ENCODE data around the gene PLLP. TPM values are rescaled to one million over a fixed set of nuclear protein-coding genes. Genes with fewer than 3 reads are reported as not detected.
"Not testable (repeated sequence)": the region's sequence is repeated elsewhere in the genome, so short reads cannot be mapped to it uniquely, and the experiment has no call there.

Gene PLLP
- total RNA-seq, 1 donor from 2014 or later, result 1.9 TPM

DNA sequence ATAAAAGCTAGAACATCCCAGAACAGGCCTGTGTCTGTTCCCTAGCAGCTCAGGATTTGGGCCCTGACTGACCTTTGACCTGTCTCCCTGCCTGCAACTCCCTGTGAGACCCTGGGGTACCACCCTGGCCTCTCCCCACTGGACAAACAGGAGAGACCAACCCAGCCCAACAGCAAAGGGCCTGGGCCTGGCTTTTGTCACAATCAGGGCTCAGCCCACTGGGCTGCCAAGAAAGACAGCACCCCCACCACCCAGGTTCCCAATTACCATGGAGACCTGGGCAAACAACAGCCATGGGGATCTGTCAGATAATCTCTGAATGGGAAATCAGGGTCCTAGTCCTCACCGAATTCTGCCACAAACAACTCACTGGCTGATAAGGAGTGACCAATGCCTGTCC, 11.1 kb downstream of the PLLP start:
- no peak for DNase-seq

DNA sequence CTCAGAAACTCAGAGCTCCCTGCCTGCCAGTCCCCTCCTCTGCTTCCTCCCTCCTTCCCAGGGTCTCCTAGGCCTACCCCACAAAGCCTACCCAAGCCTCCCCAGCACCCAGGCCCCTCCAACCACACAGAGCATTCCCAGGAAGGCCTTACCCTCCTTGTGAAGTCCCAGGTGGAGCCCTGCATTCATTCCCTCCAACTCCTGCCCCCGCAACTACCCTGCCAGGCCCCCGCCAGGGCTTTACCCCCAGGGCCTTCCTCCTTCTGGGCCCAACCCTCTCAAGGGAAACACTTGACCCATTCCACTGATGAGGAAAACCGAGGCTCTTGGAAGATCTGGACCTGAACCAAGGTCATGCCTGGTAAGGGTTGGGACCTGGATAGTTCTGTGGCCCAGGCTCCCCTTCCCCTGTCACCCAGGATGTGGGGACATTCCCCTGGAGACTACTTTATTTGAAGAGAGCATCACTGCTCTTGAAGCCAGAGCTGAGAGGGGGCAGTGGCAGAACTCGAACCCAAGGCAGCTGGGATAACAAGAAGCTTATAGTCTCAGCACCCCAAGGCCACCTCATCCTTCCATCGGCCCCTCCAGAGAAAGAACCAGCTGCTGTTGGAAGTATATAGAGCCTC, 12.5 kb downstream of the PLLP start:
- no peak for DNase-seq

DNA sequence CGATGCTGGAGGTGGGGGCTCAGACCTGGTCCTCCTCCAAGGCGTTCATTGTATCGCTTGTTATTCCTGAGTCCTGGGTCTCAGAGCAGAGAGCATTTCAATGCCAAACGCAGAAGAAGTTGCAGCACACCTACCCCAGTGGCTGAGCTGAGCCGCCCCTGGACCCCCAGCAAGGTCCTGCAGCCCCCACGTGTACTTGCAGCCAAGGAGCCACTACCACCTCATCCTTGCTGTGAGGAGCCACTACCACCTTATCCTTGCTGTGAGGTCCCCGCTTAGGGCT, 13.5 kb downstream of the PLLP start:
- no peak for DNase-seq

DNA sequence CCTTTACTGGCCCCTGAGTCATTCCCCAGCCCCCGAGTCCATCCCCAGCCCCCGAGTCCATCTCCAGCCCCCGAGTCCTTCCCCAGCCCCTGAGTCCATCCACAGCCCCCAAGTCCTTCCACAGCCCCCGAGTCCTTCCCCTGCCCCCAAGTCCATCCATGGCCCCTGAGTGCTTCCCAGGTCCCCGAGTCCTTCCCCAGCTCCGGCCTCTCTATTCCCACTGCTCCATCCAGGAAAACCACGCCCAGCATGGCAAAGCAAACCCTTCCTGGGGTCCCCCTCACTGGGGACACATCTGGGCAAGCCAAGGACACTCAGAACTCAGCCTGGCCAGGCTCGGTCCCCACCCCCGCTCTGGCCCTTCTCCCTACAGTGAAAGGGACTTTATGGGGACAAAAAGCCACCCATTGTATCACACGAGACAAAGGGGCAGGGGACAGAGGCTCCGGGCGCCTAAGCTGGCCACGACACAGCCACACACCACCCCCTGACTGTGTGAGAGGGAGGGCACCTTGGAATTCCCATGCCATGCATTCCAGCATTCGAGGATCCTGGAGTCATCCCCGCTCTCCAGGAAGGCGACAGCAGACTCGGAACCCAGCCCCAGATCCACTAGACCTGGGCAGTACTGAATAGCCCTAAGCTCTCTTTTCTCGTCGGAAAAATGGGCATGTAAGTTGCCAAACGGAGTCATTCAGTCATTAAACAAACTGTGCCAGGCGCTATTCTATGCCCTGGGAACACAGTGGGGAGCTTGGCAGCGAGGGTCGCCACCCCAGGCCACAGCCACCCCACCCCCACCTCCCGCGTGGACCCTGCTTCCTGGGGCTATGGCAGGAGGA, 14.0 kb downstream of the PLLP start:
- DNase-seq, result no peak

DNA sequence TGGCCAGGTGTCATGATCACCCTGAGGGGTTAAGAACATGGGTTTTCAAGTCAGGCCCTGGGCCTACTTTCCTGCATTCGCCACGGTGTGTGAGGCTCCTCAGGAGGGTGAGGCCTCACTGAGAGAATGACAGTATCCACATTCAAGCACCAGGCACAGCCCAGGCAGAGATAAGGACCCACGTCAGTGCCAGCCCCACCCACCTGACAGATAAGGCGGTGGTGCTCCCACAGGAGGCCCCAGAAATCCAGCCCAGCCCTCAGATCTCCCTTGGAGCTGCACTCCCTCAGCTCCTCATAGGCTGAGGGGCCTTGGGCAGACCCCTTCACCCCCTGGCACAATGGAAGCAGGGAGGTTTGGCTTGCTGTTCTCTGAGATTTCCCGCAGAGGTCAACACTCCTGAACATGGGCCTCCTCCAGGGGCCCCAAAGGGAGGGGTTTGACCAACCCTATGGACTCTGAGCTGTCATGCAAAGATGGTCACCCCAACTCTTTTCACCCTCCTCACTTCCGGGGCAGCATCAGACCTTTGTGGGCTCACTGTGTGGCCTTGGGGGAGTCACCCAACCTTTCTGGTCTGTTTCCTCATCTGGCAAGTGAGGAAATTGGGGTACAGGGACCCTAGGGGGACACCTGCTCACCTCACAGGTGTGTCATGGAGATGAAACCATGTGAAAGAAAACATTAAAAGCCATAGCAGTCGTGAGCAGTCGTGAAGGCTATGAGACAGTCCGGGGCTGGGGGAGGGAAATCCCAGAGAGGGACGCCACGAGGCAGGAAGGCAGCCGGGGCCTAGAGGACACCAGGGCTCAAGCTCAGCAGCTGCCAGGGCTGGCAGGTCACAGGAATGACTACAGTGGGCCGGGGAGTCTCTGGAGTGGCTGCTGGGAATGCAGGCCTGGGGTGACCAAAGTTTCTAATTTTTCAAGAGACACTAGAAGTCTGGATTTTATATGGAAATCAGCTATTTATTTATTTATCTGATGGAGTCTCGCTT, 15.4 kb downstream of the PLLP start:
- DNase-seq, result no peak

DNA sequence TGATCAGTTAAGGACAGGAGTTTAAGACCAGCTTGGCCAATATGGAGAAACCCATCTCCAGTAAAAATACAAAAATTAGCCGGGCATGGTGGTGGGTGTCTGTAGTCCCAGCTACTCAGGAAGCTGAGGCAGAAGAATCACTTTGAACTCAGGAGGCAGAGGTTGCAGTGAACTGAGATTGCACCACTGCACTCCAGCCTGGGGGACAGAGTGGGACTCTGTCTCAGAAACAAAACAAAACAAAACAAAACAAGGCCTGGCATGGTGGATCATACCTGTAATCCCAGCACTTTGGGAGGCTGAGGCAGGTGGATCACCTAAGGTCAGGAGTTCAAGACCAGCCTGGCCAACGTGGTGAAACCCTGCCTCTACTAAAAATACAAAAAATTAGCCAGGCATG, 17.1 kb downstream of the PLLP start:
- not testable (repeated sequence) for DNase-seq

DNA sequence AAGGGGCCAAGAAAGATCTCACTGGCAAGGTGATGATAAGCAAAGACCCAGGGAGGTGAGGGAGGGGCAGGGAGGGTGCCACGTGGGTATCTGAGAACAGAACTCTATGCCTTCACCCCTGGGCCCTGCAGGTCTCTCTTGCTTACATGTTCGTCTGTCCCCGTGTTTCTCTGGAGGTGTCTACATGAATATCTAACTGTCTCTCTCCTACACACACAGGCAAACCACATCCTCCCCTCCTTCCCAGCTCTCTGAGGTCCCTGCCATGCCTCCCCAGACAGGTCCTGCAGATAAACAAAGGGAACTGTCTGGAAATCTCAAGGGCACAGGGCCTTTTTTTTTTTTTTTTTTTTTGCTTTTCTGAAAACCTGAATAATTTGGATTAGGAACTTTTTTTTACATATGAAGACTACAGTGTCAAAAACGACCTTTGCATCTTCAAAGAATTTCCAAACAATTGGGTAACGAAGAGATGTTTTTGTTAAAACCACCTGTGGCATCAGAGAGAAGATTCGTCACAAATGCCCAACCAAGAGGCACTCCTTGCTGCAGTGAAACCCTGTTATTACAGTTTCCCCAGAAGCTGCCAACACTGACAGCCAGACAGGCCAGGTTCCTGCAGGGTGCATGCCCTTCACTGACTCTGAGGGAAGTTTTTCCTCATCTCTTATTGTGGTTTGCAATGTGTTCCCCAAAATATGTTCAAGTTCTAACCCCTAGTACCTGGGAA, 17.8 kb downstream of the PLLP start:
- DNase-seq, result no peak

DNA sequence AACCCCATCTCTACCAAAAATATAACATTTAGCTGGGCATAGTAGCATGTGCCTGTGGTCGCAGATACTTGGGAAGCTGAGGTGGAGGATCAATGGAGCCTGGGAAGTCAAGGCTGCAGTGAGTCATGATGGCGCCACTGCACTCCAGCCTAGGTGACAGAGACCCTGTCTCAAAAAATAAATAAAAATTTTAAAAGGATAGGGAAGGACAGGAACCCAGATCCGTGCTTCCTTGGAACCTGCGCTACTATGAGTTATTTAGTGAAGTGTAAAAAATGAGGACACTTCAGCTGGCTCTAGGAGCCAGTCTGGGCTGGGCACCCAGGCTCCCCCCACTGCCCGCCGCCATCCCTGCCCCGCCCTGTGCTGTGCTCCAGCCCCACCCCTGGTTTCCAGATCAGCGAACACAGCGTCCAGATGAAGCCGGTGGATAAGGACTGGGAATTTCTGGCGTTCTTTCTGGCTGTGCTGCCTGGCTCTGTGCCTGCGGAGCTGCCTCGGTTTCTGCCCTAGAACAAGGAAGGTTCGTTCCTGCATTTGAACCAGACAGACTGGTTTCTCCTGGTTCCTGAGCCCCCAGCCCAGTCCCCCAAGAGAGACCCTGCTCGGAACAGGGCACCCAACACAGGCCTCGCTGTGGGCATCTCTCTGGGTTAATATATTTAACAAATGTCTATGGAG, 18.5 kb downstream of the PLLP start:
- DNase-seq, result no peak

DNA sequence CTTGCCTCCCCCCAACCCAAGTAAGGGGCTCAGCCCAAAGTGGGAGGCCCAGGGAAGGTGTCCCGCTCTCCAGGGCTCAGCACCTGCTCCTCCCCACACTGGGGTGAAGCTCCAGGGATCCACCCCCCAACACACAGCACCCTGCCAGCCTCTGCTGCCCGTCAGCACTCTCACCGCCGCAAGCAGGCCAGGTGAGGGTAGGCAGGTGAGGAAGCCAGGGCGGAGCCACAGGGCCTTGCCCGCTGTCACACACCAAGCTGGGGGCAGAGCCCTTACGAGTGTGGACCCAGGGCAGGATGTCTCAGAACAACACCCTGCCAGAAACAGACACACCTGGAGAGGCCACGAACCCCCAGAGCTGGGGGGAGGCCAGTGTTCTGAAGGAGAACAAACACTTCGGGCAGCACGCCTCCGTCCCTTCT, 19.5 kb downstream of the PLLP start:
- DNase-seq, result no peak

DNA sequence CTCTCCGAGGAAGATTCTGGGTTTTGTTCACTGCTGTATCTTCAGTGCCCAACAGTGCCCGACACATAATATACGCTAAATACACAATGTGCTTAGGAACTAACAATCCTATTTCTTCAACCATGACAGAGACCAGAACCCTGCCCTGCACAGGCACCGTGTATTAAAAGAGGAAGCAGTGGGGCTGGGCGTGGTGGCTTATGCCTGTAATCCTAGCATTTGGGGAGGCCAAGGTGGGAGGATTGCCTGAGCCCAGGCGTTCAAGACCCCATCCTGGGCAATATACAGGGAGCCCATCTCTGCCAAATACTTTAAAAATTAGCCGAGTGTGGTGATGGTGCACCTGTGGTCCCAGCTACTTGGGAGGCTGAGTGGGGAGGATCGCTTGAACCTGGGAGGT, 20.1 kb downstream of the PLLP start:
- no peak for DNase-seq

DNA sequence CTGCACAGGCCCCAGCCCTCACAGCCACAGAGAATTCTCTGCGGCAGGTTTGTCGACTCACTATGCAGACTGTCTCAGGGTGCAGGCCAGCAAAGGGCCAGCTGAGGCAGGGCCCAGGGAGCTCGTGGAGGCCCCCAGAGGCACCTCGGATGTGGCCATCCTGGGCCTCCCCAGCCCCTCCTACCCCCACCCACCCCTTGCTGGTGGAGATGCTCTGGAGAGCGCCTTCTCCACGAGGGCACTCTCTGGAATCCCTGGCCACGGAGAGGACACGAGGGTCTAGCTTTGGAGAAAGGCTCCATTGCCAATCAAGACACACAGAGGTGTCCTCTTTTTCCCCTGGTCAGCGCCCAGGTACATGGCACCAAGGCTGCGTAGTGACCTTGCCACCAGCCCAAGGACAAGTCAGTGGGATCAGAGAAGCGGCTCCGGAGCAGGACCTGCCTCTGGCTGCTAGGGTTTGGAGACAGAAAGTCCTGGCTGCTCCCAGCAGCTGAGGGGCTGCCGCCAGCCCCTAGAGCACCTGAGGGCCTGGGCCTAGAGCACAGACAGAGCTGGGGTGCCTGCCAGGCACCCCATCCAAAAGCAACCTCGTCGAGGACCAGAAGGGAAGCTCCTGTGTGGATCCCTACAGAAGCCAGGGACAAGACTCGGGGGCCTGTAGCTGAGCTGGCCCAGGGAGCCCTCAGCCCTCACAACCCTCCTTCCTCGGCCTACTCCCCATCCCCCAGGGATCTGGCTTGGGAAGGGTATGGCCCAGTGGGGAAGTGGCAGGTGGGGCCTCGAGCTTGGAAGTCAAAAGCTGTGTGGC, 20.7 kb downstream of the PLLP start:
- DNase-seq, result no peak

DNA sequence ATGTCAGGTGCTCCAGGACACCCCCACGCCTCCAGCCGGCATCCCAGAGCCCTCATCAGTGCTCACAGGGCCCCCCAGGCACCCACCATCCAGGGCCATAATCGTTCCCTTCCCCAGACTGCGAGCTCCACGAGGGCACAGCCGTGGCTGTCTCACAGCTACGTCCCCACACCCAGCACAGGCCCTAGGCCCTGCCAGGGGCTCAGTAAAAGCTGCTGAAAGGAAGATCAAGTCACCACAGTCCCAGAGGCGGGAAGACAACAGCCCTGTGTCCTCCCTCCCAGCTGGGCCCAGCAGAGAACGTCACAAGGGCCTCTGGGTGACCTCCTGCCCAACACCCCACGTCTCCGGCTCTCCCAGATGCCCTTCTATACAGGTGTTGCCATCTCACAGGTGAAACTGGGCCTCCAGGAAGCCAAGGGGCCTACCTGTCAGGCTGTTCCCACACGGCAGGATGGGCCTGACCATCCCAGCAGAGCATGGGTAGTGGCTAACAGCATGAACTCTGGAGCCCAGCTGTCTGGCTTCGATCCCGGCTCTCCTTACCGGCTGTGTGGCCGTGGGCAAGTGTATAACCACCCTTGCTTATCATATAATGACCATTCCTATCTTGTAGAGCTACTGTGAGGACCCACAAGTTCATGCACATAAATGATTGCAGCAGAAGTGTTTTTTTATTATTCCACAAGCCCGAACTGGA, 21.5 kb downstream of the PLLP start:
- DNase-seq, result no peak

DNA sequence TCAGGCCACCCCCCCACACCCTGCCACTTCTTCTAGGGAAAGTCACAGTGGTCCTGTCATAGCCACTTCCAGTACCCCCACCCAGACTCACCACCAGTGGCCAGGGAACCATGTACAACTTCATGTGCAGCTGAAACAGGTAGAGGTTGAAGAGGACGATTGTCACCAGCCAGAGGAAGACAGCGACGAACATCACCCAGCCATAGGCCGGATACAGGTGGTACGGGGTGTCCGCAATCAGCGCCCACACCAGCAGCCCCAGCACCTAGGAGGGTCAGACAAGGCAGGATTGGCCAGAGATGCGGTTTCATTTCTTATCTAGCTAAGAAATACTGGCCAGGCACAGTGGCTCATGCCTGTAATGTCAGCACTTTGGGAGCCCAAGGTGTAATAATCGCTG, 22.7 kb downstream of the PLLP start:
- no peak for DNase-seq

DNA sequence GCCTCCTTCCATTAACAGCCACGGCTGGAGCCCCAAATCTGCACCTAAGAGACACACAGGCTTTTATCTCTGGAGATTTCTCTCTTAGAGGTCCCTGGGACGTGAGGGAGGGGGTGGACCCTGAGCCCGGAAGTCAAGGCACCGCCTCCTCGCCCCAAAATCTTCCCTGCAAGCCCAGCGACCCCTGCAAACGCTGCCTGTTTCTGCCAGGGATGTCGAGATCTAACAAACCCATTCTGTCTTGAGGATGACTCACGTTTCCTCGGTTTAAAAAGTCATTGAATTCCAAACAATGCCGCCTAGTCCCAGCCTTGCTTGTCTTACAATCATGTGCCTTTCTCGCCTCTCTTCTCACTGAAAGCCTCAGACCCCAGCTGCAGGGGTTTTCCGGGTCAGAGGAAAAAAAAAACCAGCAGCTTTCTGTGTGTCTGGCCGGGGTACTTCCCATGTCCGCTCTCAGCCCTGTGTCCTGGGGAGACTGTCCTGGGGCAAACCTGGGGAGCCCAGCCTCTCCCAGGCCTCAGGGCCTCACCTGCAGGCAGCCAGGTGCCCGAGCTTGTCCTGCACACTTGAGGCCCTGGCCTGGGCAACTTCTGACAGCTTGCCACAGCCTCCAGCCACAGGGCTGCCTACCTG, 24.1 kb downstream of the PLLP start:
- DNase-seq, result peak; percentile 27

DNA sequence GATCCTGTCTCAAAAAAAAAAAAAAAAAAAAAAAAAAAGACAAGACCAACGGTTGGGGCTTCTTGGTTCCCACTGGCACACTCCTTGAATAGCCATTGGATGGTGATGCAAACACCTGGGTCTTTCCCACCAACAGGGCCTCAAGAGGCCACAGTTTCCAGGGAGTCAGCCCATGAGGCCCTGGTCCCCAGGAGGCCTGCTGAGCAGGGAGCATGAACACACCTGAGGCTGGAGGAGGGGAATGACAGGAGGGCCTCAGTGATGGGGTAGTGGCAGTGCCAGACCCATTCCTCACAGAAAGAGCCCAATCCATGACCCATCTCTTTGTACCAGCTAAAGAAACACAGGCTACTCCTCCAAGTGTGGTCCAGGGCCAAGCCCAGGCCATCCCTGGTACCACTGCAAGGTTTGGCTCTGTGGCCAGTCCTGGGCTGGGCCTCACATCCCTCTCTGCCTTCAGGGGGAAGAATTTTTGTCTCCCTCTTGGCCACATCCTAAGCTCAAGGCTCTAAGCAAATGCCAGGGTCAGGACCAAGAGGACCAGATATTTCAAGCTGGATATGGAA, 25.5 kb downstream of the PLLP start:
- DNase-seq, result no peak

DNA sequence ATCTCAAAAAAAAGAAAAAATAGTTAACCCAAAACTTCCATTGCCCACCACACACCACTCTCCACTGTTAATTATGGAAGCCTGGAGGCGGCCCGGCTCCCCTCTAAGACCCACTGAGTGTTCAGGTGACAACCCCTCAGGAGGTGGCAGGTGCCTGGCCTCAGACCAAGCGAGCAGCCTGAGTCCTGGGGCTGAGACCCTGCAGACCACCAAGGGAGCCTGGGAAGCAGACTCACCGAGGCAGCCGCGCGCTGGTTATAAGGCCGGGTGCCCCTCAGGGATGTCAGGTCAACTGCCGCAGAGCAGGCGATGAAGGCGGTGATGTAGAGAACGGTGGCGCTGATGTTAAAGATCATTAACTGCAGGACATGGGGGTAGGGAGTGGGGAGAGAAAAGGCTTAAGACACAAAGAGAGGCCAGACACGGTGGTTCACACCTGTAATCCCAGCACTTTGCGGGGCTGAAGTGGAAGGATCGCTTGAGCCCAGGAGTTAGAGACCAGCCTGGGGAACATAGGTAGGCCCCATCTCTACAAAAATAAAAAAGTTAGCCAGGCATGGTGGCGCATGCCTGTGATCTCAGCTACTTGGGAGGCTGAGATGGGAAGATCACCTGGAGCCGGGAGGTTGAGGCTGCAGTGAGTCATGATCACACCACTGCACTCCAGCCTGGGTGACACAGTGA, 26.1 kb downstream of the PLLP start:
- DNase-seq, result no peak

DNA sequence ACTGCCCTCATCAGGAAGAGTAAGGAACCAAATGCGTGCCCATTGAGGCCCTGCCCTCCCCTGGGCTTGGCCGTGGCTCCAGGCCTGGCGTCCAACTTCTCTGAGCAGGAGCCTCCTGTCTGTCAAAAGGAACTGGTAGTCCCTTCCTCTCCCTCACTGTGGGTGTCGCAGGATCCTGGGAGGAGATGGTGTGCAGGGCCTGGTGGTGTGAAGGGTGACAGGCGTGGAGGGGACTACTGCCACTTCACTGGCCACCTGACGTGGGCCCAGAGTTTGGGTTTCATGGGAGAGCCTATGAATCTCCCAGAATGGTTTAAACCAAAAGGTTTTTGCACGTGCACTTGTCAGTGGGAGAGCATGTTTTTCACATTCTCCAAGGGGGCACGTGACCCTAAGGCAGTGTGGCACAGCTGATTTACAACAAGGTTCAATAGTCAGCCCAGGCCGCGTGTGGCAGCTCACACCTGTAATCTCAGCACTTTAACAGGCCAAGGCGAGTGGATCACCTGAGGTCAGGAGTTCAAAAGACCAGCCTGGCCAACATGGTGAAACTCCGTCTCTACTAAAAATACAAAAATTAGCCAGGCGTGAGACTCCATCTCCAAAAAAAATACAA, 26.9 kb downstream of the PLLP start:
- DNase-seq, result no peak
